ENCODE measurements around the gene TLE3. TPM values are rescaled to one million over a fixed set of nuclear protein-coding genes. Genes with fewer than 3 reads are reported as not detected.
A peak's percentile ranks its signal among the peaks of the same experiment; 100 is the strongest.

Gene TLE3
- total RNA-seq, 1 donor from 2014 or later: 124 TPM

GRCh38 chr15:70097063-70097320 lies 725 bp downstream of the TLE3 start:
- DNase-seq (ENCODE audit: low spot score, unreplicated experiment): no peak
- Mint-ChIP-seq H3K9me3 (ENCODE audit: low read depth) (no peaks in the 10 kb centered on the region), H3K27ac (no peak overlapping the region), H3K4me3 (ENCODE audit: low read depth) (peak overlapping the region; percentile 100), H3K27me3 (no peaks in the 10 kb centered on the region), H3K4me1 (ENCODE audit: low read depth) (peaks cover 49% of the 10 kb centered on the region), H3K36me3 (ENCODE audit: insufficient read depth) (peaks cover 8% of the 10 kb centered on the region)
- TF ChIP-seq CTCF (IDR thresholded peaks at IDR 0.05; ENCODE audit: unreplicated experiment): no peak

- H3K27ac Mint-ChIP-seq: peak overlapping the region; percentile 97
- H3K9me3 Mint-ChIP-seq (ENCODE audit: low read depth): no peaks in the 10 kb centered on the region
- peaks cover 51% of the 10 kb centered on the region for H3K4me1 Mint-ChIP-seq (ENCODE audit: low read depth)
- DNase-seq (ENCODE audit: low spot score, unreplicated experiment): no peak
- H3K4me3 Mint-ChIP-seq (ENCODE audit: low read depth): peak overlapping the region; percentile 99
- no peaks in the 10 kb centered on the region for H3K27me3 Mint-ChIP-seq
- peaks cover 8% of the 10 kb centered on the region for H3K36me3 Mint-ChIP-seq (ENCODE audit: insufficient read depth)
- peak; percentile 7 for TF ChIP-seq CTCF (IDR thresholded peaks at IDR 0.05; ENCODE audit: unreplicated experiment)
Measured at GRCh38 chr15:70096215-70097062, 1.3 kb downstream of the TLE3 start.

GRCh38 chr15:70095408-70096214 lies 2.1 kb downstream of the TLE3 start:
- peak; percentile 47 for TF ChIP-seq CTCF (IDR thresholded peaks at IDR 0.05; ENCODE audit: unreplicated experiment)
- DNase-seq (ENCODE audit: low spot score, unreplicated experiment): peak; percentile 63
- H3K36me3 Mint-ChIP-seq (ENCODE audit: insufficient read depth): peaks cover 13% of the 10 kb centered on the region
- H3K4me1 Mint-ChIP-seq (ENCODE audit: low read depth): peaks cover 55% of the 10 kb centered on the region
- peak overlapping the region; percentile 71 for H3K27ac Mint-ChIP-seq
- no peaks in the 10 kb centered on the region for H3K27me3 Mint-ChIP-seq
- peak overlapping the region; percentile 99 for H3K4me3 Mint-ChIP-seq (ENCODE audit: low read depth)
- H3K9me3 Mint-ChIP-seq (ENCODE audit: low read depth): no peaks in the 10 kb centered on the region

- TF ChIP-seq CTCF (IDR thresholded peaks at IDR 0.05; ENCODE audit: unreplicated experiment): no peak
- DNase-seq (ENCODE audit: low spot score, unreplicated experiment): no peak
- Mint-ChIP-seq H3K9me3 (ENCODE audit: low read depth) (no peaks in the 10 kb centered on the region), H3K27me3 (no peaks in the 10 kb centered on the region), H3K4me1 (ENCODE audit: low read depth) (peaks cover 57% of the 10 kb centered on the region), H3K36me3 (ENCODE audit: insufficient read depth) (peaks cover 18% of the 10 kb centered on the region), H3K27ac (peak overlapping the region; percentile 66), H3K4me3 (ENCODE audit: low read depth) (peak overlapping the region; percentile 99)
Measured at GRCh38 chr15:70094690-70095311, 2.9 kb downstream of the TLE3 start.
